ENCODE results near the gene CSF2RB. TPM values are rescaled to one million over a fixed set of nuclear protein-coding genes. Genes with fewer than 3 reads are reported as not detected.

CSF2RB gene
- total RNA-seq, 1 experiment from 2014 or later = 0.07 TPM

- TF ChIP-seq FOXP4 (CRISPR knock-in tag; IDR thresholded peaks at IDR 0.05) = no peak
- no peak for TF ChIP-seq ATF6 (CRISPR knock-in tag; IDR thresholded peaks at IDR 0.05)
- no peak for TF ChIP-seq CREB1 (CRISPR knock-in tag; IDR thresholded peaks at IDR 0.05)
- TF ChIP-seq CDX4 (CRISPR knock-in tag; IDR thresholded peaks at IDR 0.05; ENCODE audit: borderline replicate concordance) = no peak
- no peak for TF ChIP-seq NFYB (CRISPR knock-in tag; conservative IDR thresholded peaks at IDR 0.05; ENCODE audit: low read depth)
- TF ChIP-seq ZNF425 (CRISPR knock-in tag; conservative IDR thresholded peaks at IDR 0.05) = no peak
Observed at GRCh38 chr22:36881504-36882245, 31.8 kb upstream of the CSF2RB start (continued).

GRCh38 chr22:36884349-36885158, 28.9 kb upstream of the CSF2RB start:
- TF ChIP-seq ZNF423 (CRISPR knock-in tag; IDR thresholded peaks at IDR 0.05) = no peak
- no peak for TF ChIP-seq AR (CRISPR knock-in tag; IDR thresholded peaks at IDR 0.05)
- TF ChIP-seq ZNF671 (CRISPR knock-in tag; IDR thresholded peaks at IDR 0.05) = no peak
- TF ChIP-seq ERG (CRISPR knock-in tag; IDR thresholded peaks at IDR 0.05) = no peak
- no peak for TF ChIP-seq ZNF317 (CRISPR knock-in tag; IDR thresholded peaks at IDR 0.05; ENCODE audit: borderline replicate concordance, low read depth)
- ATAC-seq (no peak), DNase-seq (ENCODE audit: low spot score) (no peak)
- POLR2A ChIA-PET = no interaction called here
- no peak overlapping the region for H3K27ac Mint-ChIP-seq
- H3K27me3 Mint-ChIP-seq (ENCODE audit: low read depth) = peaks cover 3% of the 10 kb centered on the region
- H3K4me1 Mint-ChIP-seq = peaks cover 15% of the 10 kb centered on the region
- peaks cover 12% of the 10 kb centered on the region for H3K36me3 Mint-ChIP-seq
- H3K9me3 Mint-ChIP-seq = peaks cover 25% of the 10 kb centered on the region
- no peak overlapping the region for H3K4me3 Mint-ChIP-seq
- CTCF ChIA-PET = interaction anchor here (0.7 to 1.3 kb wide), 2 partner anchors 93 to 162 kb away, joined by 3 to 7 read pairs; no protein-coding TSS in a partner anchor
